ENCODE measurements around the gene FAF1.

- no peak for TF ChIP-seq CTCF (IDR thresholded peaks at IDR 0.05; ENCODE audit: insufficient read depth, low read length, poor library complexity, severe bottlenecking)
- no peak for TF ChIP-seq EZH2phosphoT487 (conservative IDR thresholded peaks at IDR 0.05; ENCODE audit: low read length)
Measured at GRCh38 chr1:50936321-50936720, 23.7 kb downstream of the FAF1 start.
